K562 (cell line): ENCODE measurements around the gene SLC6A16. TPM values are rescaled to one million over a fixed set of nuclear protein-coding genes. Genes with fewer than 3 reads are reported as not detected.

Experiments
- BMI1 ChIP-seq: fragments of 150-350 bp; IDR thresholded peaks from 2 replicates; pipeline ENCODE4 v1.6.1; 2014; ENCODE audit warnings: low read length
- EHMT2 ChIP-seq: fragments of 450-650 bp; IDR thresholded peaks from 2 replicates; pipeline ENCODE4 v1.6.1; 2018; ENCODE audit warnings: antibody characterized with exemption
- MTA3 ChIP-seq: fragments of 450-650 bp; formaldehyde crosslinking; IDR thresholded peaks from 2 replicates; pipeline ENCODE4 v1.6.1; 2017; ENCODE audit warnings: mild to moderate bottlenecking, borderline replicate concordance
- MXI1 ChIP-seq: IDR thresholded peaks from 2 replicates; pipeline ENCODE4 v1.6.1; 2011; ENCODE audit warnings: low read depth, mild to moderate bottlenecking, improper control_type of control experiment, low read length
- NUFIP1 ChIP-seq: fragments of 450-650 bp; IDR thresholded peaks from 2 replicates; pipeline ENCODE4 v1.6.1; 2018; ENCODE audit not compliant: partially characterized antibody
- PCBP2 ChIP-seq: fragments of 200-400 bp; formaldehyde crosslinking; IDR thresholded peaks from 2 replicates; pipeline ENCODE4 v1.6.1; 2018; ENCODE audit warnings: low read length, low read depth, mild to moderate bottlenecking, moderate library complexity; ENCODE audit not compliant: poor library complexity, severe bottlenecking
- RBM39 ChIP-seq: fragments of 200-400 bp; formaldehyde crosslinking; optimal IDR thresholded peaks from 2 replicates; pipeline ENCODE3; 2018; ENCODE audit warnings: low read depth, low read length
- RFX1 ChIP-seq: fragments of 450-650 bp; IDR thresholded peaks from 2 replicates; pipeline ENCODE4 v1.6.1; 2016; ENCODE audit warnings: mild to moderate bottlenecking, moderate library complexity
- WHSC1 ChIP-seq: IDR thresholded peaks from one replicate; pipeline ENCODE4 v1.6.1; 2012; ENCODE audit warnings: low read length, control low read depth, inconsistent platforms
- YY1 ChIP-seq, 3 experiments: IDR thresholded peaks; 2 replicates each; pipeline ENCODE4 v1.6.1; 2011; ENCODE audit warnings: low read length in 2 of 3, mild to moderate bottlenecking in 2 of 3, moderate library complexity in 2 of 3, borderline replicate concordance in 1 of 3, control low read depth in 1 of 3, low read depth in 1 of 3; ENCODE audit not compliant: insufficient read depth in 3 of 3, insufficient replicate concordance in 2 of 3, control insufficient read depth in 1 of 3, insufficient read length in 1 of 3; ENCODE audit errors: extremely low read depth in 1 of 3
- ZNF583 ChIP-seq: fragments of 250-450 bp; sonication (Bioruptor Pico); IDR thresholded peaks from 2 replicates; pipeline ENCODE4 v1.4.0; 2020
- polyA plus RNA-seq, 8 experiments: library from polyadenylated mRNA; depleted of rRNA in 4 of 8; stranded (reverse) in 5 of 8; unstranded in 3 of 8; fragments of >200 nt; fragmentation: Nextera tagmentation in 2 of 8; fragmentation: Illumina TruSeq in 1 of 8; extraction: Ambion mirVana in 2 of 8; extraction: Trizol in 1 of 8; gene quantifications; 2 replicates each; pipeline versions ENCODE4 v1.2.1 to v1.2.3, GENCODE V29; 2011 to 2014; ENCODE audit warnings: inconsistent platforms in 1 of 8, missing spikeins in 1 of 8
- total RNA-seq, 7 experiments: library from RNA; depleted of rRNA in 6 of 7; stranded (reverse); fragments of >200 nt in 6 of 7; fragmentation: Illumina TruSeq in 2 of 7; extraction: Trizol in 2 of 7; gene quantifications; 2 replicates each; pipeline versions ENCODE4 v1.2.1 to v1.2.3, GENCODE V29; 2011 to 2021; ENCODE audit warnings: low replicate concordance in 1 of 7
- TF ChIP-seq, protein P1 (sequence below): fragments of 250-450 bp; sonication (Bioruptor Pico); IDR thresholded peaks from 2 replicates; pipeline ENCODE4 v1.9.0; 2021; ENCODE audit warnings: mild to moderate bottlenecking, inconsistent platforms
- TF ChIP-seq, protein P2 (sequence below): fragments of 450-650 bp; formaldehyde crosslinking; IDR thresholded peaks from 2 replicates; pipeline ENCODE4 v1.4.0; 2022; ENCODE audit warnings: mild to moderate bottlenecking, moderate library complexity
- TF ChIP-seq, protein P3 (sequence below): fragments of 150-350 bp; IDR thresholded peaks from 2 replicates; pipeline ENCODE4 v1.6.1; 2014; ENCODE audit warnings: low read depth, mild to moderate bottlenecking, low read length, borderline replicate concordance
- TF ChIP-seq, protein P4 (sequence below): fragments of 450-650 bp; IDR thresholded peaks from 2 replicates; pipeline ENCODE4 v1.6.1; 2016; ENCODE audit warnings: borderline replicate concordance
- TF ChIP-seq, protein P5 (sequence below): fragments of 450-650 bp; IDR thresholded peaks from 2 replicates; pipeline ENCODE4 v1.6.1; 2016

The SLC6A16 gene
- total and polyA plus RNA-seq, 9 of the 15 experiments (the other 6 are each of a cell fraction or from before 2014, with no cell fraction given): 0.05 to 0.95 (median 0.36) TPM

DNA sequence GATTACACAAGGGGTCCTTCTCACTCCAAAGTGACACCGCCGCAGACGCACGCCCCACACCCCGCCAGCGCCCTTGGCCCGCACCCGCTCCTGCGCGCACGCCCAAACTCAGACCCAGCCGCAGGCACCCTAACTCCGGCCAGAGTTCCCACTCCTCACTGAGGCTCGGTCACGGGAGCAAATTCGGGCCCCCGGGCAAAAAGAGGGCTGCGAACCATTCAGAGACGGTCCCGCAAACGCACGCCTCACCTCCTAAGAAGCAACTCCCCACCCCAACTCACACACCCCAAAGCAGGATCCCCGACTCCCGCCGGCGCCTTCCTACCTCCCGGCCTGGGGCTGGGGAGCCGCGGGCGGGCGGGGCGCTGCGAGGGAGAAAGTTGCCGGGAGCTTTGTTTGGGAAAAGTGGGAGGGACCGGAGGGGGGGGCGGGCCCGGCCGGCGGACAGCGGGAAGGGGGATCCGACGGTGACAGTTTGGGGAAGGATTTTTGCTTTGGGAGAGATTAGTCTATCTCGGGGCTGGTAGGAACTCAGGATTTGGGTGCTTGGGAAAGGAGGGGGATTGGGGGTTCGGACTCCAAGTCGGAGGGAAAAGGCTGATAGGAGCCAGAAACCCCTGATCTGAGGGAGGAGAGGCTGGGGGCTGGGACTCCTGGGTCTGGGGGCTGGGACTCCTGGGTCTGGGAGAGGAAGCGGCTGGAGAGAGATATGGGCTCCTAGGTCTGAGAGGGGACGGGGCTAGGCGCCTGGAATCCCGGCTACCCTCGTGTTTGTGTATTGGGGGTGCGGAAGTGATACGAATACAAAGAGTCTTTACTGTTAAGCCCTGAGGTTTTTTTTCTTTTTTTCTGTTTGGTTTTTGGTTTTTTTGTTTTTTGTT is 37.3 kb upstream of the SLC6A16 start, which contains the start of gene TEAD2 (continued):
- TF ChIP-seq, protein P1, sequence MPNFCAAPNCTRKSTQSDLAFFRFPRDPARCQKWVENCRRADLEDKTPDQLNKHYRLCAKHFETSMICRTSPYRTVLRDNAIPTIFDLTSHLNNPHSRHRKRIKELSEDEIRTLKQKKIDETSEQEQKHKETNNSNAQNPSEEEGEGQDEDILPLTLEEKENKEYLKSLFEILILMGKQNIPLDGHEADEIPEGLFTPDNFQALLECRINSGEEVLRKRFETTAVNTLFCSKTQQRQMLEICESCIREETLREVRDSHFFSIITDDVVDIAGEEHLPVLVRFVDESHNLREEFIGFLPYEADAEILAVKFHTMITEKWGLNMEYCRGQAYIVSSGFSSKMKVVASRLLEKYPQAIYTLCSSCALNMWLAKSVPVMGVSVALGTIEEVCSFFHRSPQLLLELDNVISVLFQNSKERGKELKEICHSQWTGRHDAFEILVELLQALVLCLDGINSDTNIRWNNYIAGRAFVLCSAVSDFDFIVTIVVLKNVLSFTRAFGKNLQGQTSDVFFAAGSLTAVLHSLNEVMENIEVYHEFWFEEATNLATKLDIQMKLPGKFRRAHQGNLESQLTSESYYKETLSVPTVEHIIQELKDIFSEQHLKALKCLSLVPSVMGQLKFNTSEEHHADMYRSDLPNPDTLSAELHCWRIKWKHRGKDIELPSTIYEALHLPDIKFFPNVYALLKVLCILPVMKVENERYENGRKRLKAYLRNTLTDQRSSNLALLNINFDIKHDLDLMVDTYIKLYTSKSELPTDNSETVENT: no peak
- TF ChIP-seq, protein P2, sequence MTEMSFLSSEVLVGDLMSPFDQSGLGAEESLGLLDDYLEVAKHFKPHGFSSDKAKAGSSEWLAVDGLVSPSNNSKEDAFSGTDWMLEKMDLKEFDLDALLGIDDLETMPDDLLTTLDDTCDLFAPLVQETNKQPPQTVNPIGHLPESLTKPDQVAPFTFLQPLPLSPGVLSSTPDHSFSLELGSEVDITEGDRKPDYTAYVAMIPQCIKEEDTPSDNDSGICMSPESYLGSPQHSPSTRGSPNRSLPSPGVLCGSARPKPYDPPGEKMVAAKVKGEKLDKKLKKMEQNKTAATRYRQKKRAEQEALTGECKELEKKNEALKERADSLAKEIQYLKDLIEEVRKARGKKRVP (CRISPR knock-in tag): no peak
- TF ChIP-seq ZNF583 (CRISPR knock-in tag) (no peak), BMI1 (no peak), PCBP2 (no peak), MXI1 (no peak; the same call in 1 of the 2 replicates), MTA3 (peak; percentile 38; the same call in 1 of the 2 replicates), EHMT2 (no peak), RFX1 (no peak), YY1 (IDR thresholded peaks at IDR 0.05; ENCODE audit: borderline replicate concordance in 1 of 3, control insufficient read depth in 1 of 3, extremely low read depth in 1 of 3, insufficient read depth in 3 of 3, insufficient read length in 1 of 3, insufficient replicate concordance in 2 of 3, low read depth in 1 of 3, low read length in 2 of 3) (no peak), NUFIP1 (no peak), RBM39 (no peak), WHSC1 (no peak)
- TF ChIP-seq, protein P3, sequence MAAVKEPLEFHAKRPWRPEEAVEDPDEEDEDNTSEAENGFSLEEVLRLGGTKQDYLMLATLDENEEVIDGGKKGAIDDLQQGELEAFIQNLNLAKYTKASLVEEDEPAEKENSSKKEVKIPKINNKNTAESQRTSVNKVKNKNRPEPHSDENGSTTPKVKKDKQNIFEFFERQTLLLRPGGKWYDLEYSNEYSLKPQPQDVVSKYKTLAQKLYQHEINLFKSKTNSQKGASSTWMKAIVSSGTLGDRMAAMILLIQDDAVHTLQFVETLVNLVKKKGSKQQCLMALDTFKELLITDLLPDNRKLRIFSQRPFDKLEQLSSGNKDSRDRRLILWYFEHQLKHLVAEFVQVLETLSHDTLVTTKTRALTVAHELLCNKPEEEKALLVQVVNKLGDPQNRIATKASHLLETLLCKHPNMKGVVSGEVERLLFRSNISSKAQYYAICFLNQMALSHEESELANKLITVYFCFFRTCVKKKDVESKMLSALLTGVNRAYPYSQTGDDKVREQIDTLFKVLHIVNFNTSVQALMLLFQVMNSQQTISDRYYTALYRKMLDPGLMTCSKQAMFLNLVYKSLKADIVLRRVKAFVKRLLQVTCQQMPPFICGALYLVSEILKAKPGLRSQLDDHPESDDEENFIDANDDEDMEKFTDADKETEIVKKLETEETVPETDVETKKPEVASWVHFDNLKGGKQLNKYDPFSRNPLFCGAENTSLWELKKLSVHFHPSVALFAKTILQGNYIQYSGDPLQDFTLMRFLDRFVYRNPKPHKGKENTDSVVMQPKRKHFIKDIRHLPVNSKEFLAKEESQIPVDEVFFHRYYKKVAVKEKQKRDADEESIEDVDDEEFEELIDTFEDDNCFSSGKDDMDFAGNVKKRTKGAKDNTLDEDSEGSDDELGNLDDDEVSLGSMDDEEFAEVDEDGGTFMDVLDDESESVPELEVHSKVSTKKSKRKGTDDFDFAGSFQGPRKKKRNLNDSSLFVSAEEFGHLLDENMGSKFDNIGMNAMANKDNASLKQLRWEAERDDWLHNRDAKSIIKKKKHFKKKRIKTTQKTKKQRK: no peak
- TF ChIP-seq, protein P4, sequence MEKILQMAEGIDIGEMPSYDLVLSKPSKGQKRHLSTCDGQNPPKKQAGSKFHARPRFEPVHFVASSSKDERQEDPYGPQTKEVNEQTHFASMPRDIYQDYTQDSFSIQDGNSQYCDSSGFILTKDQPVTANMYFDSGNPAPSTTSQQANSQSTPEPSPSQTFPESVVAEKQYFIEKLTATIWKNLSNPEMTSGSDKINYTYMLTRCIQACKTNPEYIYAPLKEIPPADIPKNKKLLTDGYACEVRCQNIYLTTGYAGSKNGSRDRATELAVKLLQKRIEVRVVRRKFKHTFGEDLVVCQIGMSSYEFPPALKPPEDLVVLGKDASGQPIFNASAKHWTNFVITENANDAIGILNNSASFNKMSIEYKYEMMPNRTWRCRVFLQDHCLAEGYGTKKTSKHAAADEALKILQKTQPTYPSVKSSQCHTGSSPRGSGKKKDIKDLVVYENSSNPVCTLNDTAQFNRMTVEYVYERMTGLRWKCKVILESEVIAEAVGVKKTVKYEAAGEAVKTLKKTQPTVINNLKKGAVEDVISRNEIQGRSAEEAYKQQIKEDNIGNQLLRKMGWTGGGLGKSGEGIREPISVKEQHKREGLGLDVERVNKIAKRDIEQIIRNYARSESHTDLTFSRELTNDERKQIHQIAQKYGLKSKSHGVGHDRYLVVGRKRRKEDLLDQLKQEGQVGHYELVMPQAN: 0 out of 2 replicates have a peak, but pooled peaks have one; percentile 23
- TF ChIP-seq, protein P5, sequence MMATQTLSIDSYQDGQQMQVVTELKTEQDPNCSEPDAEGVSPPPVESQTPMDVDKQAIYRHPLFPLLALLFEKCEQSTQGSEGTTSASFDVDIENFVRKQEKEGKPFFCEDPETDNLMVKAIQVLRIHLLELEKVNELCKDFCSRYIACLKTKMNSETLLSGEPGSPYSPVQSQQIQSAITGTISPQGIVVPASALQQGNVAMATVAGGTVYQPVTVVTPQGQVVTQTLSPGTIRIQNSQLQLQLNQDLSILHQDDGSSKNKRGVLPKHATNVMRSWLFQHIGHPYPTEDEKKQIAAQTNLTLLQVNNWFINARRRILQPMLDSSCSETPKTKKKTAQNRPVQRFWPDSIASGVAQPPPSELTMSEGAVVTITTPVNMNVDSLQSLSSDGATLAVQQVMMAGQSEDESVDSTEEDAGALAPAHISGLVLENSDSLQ: peak; percentile 4; the same call in 1 of the 2 replicates
